Stimulated activated CD4-positive, alpha-beta T cell treated with anti-CD3 and anti-CD28 coated beads, Interleukin-4, amount 100 ng/mL, for 1 hour (primary cell): ENCODE data around the gene RAD23B.

ENCODE experiments used
- DNase-seq: peaks from one replicate; pipeline ENCODE4 v3.0.0-alpha.2; 2020

RAD23B gene

DNA sequence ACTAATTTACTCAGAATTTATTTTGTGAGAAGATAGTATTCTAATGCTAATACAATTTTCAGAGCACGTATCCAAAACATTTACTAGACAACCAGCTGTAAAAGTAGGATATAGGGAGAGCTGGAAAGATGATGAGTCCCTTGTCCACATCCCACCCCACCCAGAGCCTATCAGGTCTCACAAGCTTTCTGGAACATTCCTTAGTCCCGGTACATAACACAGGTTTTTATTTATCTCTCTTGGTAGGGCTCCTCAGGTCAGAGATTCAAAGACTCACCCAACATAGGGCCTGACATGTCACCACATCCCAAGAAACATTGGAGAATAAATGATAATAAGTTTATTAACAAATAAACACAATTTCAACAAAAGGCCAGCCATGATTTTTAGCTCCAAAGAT lies 13.8 kb upstream of the RAD23B start:
- no peak for DNase-seq

GRCh38 chr9:107269681-107270080 lies 13.4 kb upstream of the RAD23B start:
- no peak for DNase-seq

GRCh38 chr9:107270082-107270481 lies 13.0 kb upstream of the RAD23B start:
- DNase-seq: no peak

GRCh38 chr9:107270580-107270979 lies 12.5 kb upstream of the RAD23B start:
- DNase-seq: no peak

DNA sequence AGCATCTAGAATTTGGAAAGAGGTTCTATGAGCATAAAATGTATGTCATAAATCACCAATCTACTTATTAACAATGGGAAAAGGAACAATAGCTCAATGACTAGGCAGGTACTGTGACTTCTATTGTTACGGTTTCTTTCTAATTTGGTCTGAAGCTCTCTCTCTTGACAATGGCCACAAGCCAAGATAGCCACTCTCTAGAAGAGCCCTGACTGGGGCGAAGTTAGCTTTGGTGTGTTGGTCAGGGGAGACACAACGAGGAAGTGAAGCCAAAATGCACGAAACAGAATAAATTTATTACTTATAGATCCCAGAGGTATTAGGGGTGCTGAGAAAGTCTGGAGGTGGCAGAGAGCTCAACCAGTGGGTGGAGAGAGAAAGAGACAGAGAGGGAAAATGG lies 9.4 kb upstream of the RAD23B start:
- DNase-seq: no peak

GRCh38 chr9:107274096-107274495 lies 9.0 kb upstream of the RAD23B start:
- DNase-seq: no peak

- DNase-seq: no peak
These were observed 8.1 kb upstream of the RAD23B start for GRCh38 chr9:107274953-107275422.

GRCh38 chr9:107275530-107275929 lies 7.5 kb upstream of the RAD23B start:
- no peak for DNase-seq

DNA sequence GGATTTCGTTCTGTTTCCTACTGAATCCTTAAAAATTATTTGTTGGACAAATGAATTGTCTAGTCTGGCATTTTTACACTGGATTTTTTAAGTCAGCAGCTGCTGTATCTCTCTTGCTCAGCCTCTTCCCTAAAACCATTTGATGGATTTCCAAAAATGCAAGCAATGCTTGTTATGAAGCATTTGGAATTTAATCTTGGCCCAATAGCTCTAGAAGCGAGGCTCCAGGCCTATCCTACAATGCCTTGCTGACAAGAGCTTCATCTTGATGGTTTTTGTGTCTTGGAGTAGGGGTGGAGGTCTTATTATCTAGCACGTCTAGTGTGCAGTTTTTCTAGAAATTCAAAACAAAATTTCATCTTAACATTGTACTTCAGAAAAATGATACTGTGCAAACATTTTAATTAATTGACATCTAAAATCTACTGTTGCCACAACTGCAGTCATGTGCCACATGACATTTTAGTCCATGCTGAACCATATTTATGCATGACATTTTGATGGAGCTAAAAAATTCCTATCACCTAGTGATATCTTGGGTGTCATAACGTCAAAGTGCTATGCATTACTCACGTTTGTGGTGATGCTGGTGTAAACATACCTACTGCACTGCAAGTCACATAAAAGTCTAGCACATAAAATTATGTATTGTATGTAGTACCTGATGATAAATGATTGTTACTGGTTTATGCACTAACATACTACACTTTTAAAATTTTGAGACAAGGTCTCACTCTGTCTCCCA lies 5.9 kb upstream of the RAD23B start:
- DNase-seq: no peak

DNA sequence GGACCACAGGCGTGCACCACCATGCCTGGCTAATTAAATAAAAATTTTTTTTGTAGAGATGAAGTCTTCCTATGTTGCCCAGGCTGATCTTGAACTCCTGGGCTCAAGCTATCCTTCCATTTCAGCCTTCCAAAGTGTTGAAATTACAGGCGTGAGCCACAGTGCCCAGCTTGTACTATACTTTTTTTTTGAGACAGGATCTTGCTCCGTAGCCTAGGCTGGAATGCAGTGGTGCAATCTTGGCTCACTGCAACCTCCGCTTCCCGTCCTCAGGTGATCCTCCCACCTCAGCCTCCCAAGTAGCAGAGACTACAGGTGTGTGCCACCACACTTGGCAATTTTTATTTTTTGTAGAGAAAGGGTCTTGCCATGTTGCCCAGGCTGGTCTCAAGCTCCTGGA lies 5.3 kb upstream of the RAD23B start:
- DNase-seq: no peak

DNA sequence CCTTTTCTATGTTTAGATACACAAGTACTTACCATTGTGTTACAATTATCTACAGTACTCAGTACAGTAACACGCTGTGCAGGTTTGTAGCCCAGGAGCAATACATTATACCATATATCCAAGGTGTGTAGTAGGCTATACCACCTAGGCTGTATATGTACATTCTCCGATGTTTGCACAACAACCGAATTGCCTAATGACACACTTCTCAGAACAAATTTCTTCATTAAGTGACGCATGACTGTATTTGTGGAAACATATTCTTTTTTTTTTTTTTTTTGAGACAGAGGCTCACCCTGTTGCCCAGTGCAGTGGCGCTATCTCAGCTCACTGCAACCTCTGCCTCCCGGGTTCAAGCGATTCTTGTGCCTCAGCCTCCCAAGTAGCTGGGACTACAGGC lies 4.0 kb upstream of the RAD23B start:
- DNase-seq: no peak

DNA sequence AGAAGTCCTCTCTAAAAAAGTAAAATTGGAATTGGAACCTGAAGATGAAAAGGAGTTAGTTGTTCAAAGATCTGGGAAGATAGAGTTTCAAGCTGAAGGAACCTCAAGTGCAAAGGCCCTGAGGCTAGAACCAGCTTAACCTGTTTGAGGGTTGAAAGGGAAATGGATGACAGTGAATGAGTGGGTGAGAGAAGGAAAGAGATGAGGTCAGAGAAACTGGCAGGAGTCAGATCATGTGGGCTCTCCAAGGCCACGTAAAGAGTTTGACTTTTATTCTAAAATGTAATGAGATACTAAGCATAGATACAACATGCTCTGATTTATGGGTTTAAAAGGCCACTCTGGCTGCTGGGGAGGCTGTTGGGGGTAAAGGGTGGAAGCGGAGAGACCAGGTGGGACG lies 2.5 kb upstream of the RAD23B start:
- DNase-seq: no peak

- DNase-seq: no peak
These were observed 1.9 kb upstream of the RAD23B start for GRCh38 chr9:107281184-107281583.

- no peak for DNase-seq
These were observed 984 bp upstream of the RAD23B start for GRCh38 chr9:107281922-107282667.

DNA sequence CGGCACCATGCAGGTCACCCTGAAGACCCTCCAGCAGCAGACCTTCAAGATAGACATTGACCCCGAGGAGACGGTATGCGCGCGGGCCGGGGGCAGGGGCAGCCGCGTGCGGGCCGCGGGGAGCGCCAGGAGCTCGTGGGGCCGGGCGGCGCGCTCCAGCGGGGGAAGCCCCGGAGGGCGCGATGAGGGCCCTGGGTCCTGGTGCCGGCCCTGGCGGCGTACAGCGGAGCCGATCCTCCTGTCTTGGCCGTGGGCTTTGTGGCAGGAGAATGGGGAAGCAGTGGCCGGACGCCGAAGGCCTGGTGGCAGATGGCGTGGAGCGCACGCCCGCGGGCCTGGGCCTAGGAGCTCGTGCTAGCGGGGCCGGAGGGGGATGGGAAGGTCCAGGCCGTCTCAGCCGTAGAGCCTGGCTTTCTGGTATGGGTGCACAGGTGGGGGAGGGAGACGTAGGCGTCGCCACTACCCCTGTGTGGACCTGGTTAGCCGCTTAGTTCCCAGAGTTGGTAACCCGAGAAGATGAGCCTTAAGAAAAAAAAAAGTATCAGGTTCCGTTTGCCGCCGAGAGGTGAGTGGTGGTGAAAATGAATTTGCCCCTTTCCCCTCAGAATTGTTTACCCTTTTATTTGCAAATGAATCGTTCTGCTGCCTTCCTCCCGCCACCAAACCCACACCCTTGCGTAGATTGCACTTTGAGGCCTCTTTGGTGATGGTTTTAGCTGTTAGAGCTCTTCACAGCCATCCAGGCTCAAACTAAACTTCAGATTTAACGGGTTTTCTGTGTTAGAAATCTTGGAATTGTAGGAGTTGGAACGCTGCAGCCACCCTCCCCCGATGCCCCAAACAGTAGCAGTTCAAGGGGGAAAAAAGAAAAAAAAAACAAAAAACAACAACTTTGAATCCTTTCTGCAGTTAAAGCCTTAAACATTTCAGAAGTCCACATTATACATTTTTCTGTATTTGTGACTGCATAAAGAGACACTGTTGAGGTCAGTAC lies 841 bp downstream of the RAD23B start:
- peak; percentile 62 for DNase-seq

DNA sequence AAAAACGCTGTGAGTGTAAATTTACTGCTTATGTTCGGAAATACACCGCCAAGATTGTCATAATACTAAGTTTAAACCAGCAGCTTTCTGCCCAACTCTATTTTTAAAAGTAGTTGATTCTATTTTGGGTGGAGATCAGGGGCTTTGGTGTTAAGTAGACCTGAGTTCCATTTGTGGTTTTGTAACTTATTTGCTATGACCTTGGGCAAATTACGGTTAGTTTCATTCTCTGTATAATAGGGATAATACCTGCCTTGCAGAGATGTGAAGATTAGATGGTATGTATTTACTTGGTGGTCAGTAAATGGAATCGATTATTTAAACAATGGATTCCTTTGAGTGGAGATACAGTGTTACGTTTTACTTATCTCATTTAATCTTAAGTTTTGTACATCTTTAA lies 1.6 kb downstream of the RAD23B start:
- no peak for DNase-seq

GRCh38 chr9:107285286-107285685 lies 2.2 kb downstream of the RAD23B start:
- no peak for DNase-seq

DNA sequence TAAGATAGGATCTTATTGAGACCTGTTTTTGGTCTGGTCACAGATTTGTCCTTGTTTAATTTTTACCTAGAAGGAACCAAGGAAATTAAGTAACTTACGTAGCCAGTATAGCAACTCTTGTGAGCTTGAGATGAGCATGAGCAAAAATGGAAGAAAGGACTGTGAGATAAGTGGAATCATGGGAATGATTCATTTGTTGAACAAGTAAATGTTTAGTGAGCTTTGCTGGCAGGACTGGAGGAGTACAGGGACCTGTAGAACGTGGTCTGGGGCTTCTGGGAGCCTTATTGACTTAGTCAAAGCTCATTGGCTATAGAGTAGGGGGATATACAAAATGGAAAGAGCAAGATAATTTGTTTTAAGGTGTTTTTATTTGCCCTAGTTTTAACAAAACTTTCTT lies 3.0 kb downstream of the RAD23B start:
- DNase-seq: no peak

GRCh38 chr9:107288701-107289100 lies 5.6 kb downstream of the RAD23B start:
- DNase-seq: no peak

GRCh38 chr9:107290619-107291018 lies 7.5 kb downstream of the RAD23B start:
- DNase-seq: no peak

GRCh38 chr9:107292821-107293542 lies 9.9 kb downstream of the RAD23B start:
- no peak for DNase-seq

- DNase-seq: no peak
These were observed 10.5 kb downstream of the RAD23B start for GRCh38 chr9:107293543-107294085.
